AG04449 (cell line): ENCODE results near the gene TULP3.

Experiments
- CTCF ChIA-PET: fragments of 350-600 bp; formaldehyde crosslinking; extraction: SDS; loops from one replicate; lab custom pipeline; 2021; ENCODE audit warnings: antibody characterized with exemption; lab: Yijun Ruan, JAX
- POLR2A ChIA-PET: fragments of 400-600, 350-600 bp; formaldehyde crosslinking; extraction: SDS; loops from one replicate; lab custom pipeline; 2020; ENCODE audit warnings: antibody characterized with exemption, inconsistent platforms; lab: Yijun Ruan, JAX
- DNase-seq: peaks from one replicate; pipeline ENCODE4 v3.0.0-alpha.2; 2010; ENCODE audit warnings: low read depth, low spot score
- H3K4me3 ChIP-seq: 2 replicates; pipeline ENCODE4 v1.5.1; 2011; ENCODE audit warnings: low read depth, mild to moderate bottlenecking, control low read depth, low read length
- CTCF ChIP-seq: IDR thresholded peaks from one replicate; pipeline ENCODE4 v1.5.1; 2011; ENCODE audit warnings: mild to moderate bottlenecking, moderate library complexity, low read length, control low read depth, inconsistent platforms; ENCODE audit not compliant: insufficient read depth; ENCODE audit errors: missing control alignments

TULP3 gene

GRCh38 chr12:2941524-2941923 is 50.8 kb downstream of the TULP3 start:
- no peak for TF ChIP-seq CTCF
- no peak overlapping the region for H3K4me3 ChIP-seq
- no peak for DNase-seq
- CTCF ChIA-PET = interaction anchor here (1.0 to 1.3 kb wide), 2 partner anchors 19 to 100 kb away, joined by 3 read pairs; no protein-coding TSS in a partner anchor
- POLR2A ChIA-PET = no interaction called here

DNA sequence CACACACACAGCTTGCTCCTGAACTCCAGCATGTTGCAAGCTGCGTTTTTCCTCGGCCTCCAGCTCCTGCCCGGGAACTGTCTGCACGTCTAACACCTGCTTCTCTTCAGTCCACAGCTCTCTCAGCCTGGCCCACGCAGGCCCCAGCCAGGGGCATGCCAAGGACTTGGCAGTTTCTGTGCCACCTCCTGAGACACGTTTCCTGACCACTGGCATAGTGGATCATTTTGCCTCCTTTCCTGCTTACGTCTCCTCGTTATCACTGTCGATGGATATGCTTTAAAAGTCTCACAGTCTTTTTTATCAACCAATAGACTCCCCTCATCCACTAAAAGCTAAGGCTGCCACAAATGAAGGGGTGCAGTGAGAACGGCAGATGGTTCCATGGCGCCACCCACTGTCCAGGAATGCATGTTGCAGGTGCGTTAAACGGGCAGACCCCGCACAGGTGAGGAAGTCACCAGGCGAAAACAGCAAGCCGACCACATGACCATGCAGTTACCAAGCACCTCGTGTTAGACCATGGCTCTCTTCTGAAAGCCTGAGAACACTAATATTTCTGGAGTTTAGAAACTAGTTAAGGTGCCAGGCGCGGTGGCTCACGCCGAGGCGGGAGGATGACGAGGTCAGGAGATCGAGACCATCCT is 53.8 kb downstream of the TULP3 start:
- POLR2A ChIA-PET = no interaction called here
- CTCF ChIA-PET = interaction anchor here (0.8 to 3.2 kb wide), 18 partner anchors 9 to 204 kb away, joined by 3 to 19 read pairs (median 3); partner anchors contain the start of genes FOXM1, RHNO1 and TEX52
- no peak overlapping the region for H3K4me3 ChIP-seq
- peak; percentile 67 for TF ChIP-seq CTCF
- no peak for DNase-seq

GRCh38 chr12:2949411-2949810 is 58.7 kb downstream of the TULP3 start:
- TF ChIP-seq CTCF = no peak
- CTCF ChIA-PET = interaction anchor here (0.6 to 0.7 kb wide), 2 partner anchors 9 to 10 kb away, joined by 3 read pairs; no protein-coding TSS in a partner anchor
- no peak overlapping the region for H3K4me3 ChIP-seq
- POLR2A ChIA-PET = interaction anchor here (1.1 kb wide), 1 partner anchor 17 kb away, joined by 4 read pairs; no protein-coding TSS in a partner anchor
- no peak for DNase-seq

- CTCF ChIA-PET = interaction anchor here (1.8 kb wide), 1 partner anchor 11 kb away, joined by 9 read pairs; no protein-coding TSS in a partner anchor
These were observed 65.2 kb downstream of the TULP3 start for GRCh38 chr12:2955888-2956287.

GRCh38 chr12:2957816-2958431 is 67.2 kb downstream of the TULP3 start:
- no peak for DNase-seq
- POLR2A ChIA-PET = interaction anchor here (0.7 kb wide), 1 partner anchor 10 kb away, joined by 3 read pairs; no protein-coding TSS in a partner anchor
- no peak for TF ChIP-seq CTCF
- CTCF ChIA-PET = interaction anchor here (1.3 to 2.0 kb wide), 2 partner anchors 10 to 14 kb away, joined by 5 to 9 read pairs; no protein-coding TSS in a partner anchor
- H3K4me3 ChIP-seq = peak overlapping the region; percentile 80

More at GRCh38 chr12:2955888-2956287, 65.2 kb downstream of the TULP3 start:
- H3K4me3 ChIP-seq = no peak overlapping the region
- no peak for DNase-seq
- TF ChIP-seq CTCF = no peak
- POLR2A ChIA-PET = no interaction called here
